SK-N-SH (cell line): ENCODE measurements around the gene FOXM1. TPM values are rescaled to one million over a fixed set of nuclear protein-coding genes. Genes with fewer than 3 reads are reported as not detected.

ENCODE experiments used
- CTCF ChIA-PET: fragments of 300-600, 350-600 bp; formaldehyde crosslinking; extraction: SDS; loops from one replicate; lab custom pipeline; 2021; lab: Yijun Ruan, JAX
- POLR2A ChIA-PET: fragments of 350-600 bp; sonication (Branson Sonifier 250); formaldehyde crosslinking; extraction: SDS; loops from one replicate; lab custom pipeline; 2020; ENCODE audit warnings: antibody characterized with exemption, inconsistent platforms; lab: Yijun Ruan, JAX
- DNase-seq: peaks from one replicate; pipeline ENCODE4 v3.0.0; 2012
- H2AFZ ChIP-seq: fragments of 200-600 bp; sonication (generic); 2 replicates; pipeline ENCODE4 v1.8.1; 2016; ENCODE audit warnings: antibody characterized with exemption, mild to moderate bottlenecking, low read depth
- H3F3A ChIP-seq: fragments of 200-600 bp; sonication (generic); replicated peaks from 2 replicates; pipeline ENCODE3; 2016; ENCODE audit warnings: antibody characterized with exemption, mild to moderate bottlenecking; ENCODE audit not compliant: insufficient read depth
- H3K27ac ChIP-seq, 2 experiments: fragments of 200-500 bp in 1 of 2; fragments of 200-600 bp in 1 of 2; sonication (Bioruptor generic) in 1 of 2; sonication (generic), shearing (Covaris generic) in 1 of 2; 2 replicates each; pipeline versions ENCODE4 v1.5.1 to v1.6.1; 2014 to 2016; ENCODE audit warnings: low read depth in 2 of 2, inconsistent platforms in 1 of 2, low read length in 1 of 2, mild to moderate bottlenecking in 1 of 2, mixed read lengths in 1 of 2
- H3K27me3 ChIP-seq: fragments of 200-600 bp; sonication (generic), shearing (Covaris generic); 2 replicates; pipeline ENCODE4 v1.6.1; 2016; ENCODE audit warnings: mixed run types; ENCODE audit not compliant: insufficient read depth
- H3K36me3 ChIP-seq, 2 experiments: fragments of 200-500 bp in 1 of 2; fragments of 200-600 bp in 1 of 2; sonication (Bioruptor generic) in 1 of 2; sonication (generic) in 1 of 2; replicated peaks in 1 of 2; 2 replicates each; pipeline versions ENCODE3 to v1.5.1; 2014 to 2016; ENCODE audit warnings: low read length in 1 of 2, mild to moderate bottlenecking in 1 of 2; ENCODE audit not compliant: insufficient read depth in 2 of 2, control insufficient read depth in 1 of 2
- H3K4me1 ChIP-seq, 2 experiments: fragments of 200-500 bp in 1 of 2; fragments of 200-600 bp in 1 of 2; sonication (Bioruptor generic) in 1 of 2; sonication (generic), shearing (Covaris generic) in 1 of 2; 2 replicates each; pipeline versions ENCODE4 v1.5.1 to v1.6.1; 2014 to 2016; ENCODE audit warnings: low read depth in 1 of 2, low read length in 1 of 2, mixed run types in 1 of 2; ENCODE audit not compliant: insufficient read depth in 2 of 2, control insufficient read depth in 1 of 2
- H3K4me2 ChIP-seq: fragments of 200-600 bp; sonication (generic), shearing (Covaris generic); 2 replicates; pipeline ENCODE4 v1.6.1; 2017; ENCODE audit warnings: mixed run types
- H3K4me3 ChIP-seq, 2 experiments: fragments of 200-500 bp in 1 of 2; fragments of 200-600 bp in 1 of 2; sonication (Bioruptor generic) in 1 of 2; sonication (generic), shearing (Covaris generic) in 1 of 2; 2 replicates each; pipeline versions ENCODE4 v1.5.1 to v1.8.1; 2014 to 2016; ENCODE audit warnings: low read depth in 2 of 2, inconsistent platforms in 1 of 2, low read length in 1 of 2, mild to moderate bottlenecking in 1 of 2, mixed read lengths in 1 of 2, moderate library complexity in 1 of 2
- H3K79me2 ChIP-seq: fragments of 200-600 bp; sonication (generic); 2 replicates; pipeline ENCODE4 v1.8.1; 2017; ENCODE audit warnings: mild to moderate bottlenecking; ENCODE audit not compliant: insufficient read depth
- H3K9ac ChIP-seq: fragments of 200-600 bp; sonication (generic); 2 replicates; pipeline ENCODE4 v1.6.1; 2017; ENCODE audit warnings: mixed run types
- H3K9me2 ChIP-seq: fragments of 200-600 bp; sonication (generic); 2 replicates; pipeline ENCODE4 v1.6.1; 2017; ENCODE audit warnings: mixed run types
- H3K9me3 ChIP-seq: fragments of 200-600 bp; sonication (generic); 2 replicates; pipeline ENCODE4 v1.6.1; 2017; ENCODE audit warnings: mixed run types, mild to moderate bottlenecking, moderate library complexity
- H4K20me1 ChIP-seq: fragments of 200-600 bp; sonication (generic); 2 replicates; pipeline ENCODE4 v1.6.1; 2017; ENCODE audit warnings: mild to moderate bottlenecking, mixed run types; ENCODE audit not compliant: insufficient read depth
- ELF1 ChIP-seq: IDR thresholded peaks from 2 replicates; pipeline ENCODE4 v1.4.0; 2012
- EZH2phosphoT487 ChIP-seq: fragments of 200-600 bp; sonication (generic); IDR thresholded peaks from 2 replicates; pipeline ENCODE4 v1.6.1; 2017; ENCODE audit warnings: low read depth, mixed run types, mild to moderate bottlenecking, antibody characterized with exemption, moderate library complexity, borderline replicate concordance
- FOXJ3 ChIP-seq: sonication (generic); formaldehyde crosslinking; IDR thresholded peaks from 2 replicates; pipeline ENCODE4 v1.5.1; 2020; ENCODE audit warnings: mild to moderate bottlenecking, missing genetic modification reagents
- FOXM1 ChIP-seq: IDR thresholded peaks from 2 replicates; pipeline ENCODE4 v1.4.0; 2012; ENCODE audit warnings: low read depth, mild to moderate bottlenecking
- JUND ChIP-seq: IDR thresholded peaks from 2 replicates; pipeline ENCODE4 v1.4.0; 2012
- MEF2A ChIP-seq: IDR thresholded peaks from 2 replicates; pipeline ENCODE4 v1.4.0; 2012; ENCODE audit warnings: low read depth, borderline replicate concordance
- RAD21 ChIP-seq: IDR thresholded peaks from 2 replicates; pipeline ENCODE4 v1.6.1; 2012; ENCODE audit warnings: mild to moderate bottlenecking, low read length
- RXRA ChIP-seq: IDR thresholded peaks from 2 replicates; pipeline ENCODE4 v1.4.0; 2012; ENCODE audit warnings: low read depth, mild to moderate bottlenecking, borderline replicate concordance
- SIN3A ChIP-seq: IDR thresholded peaks from 2 replicates; pipeline ENCODE4 v1.6.1; 2012; ENCODE audit warnings: low read depth, mild to moderate bottlenecking, low read length, moderate library complexity, borderline replicate concordance
- TAF1 ChIP-seq: IDR thresholded peaks from 2 replicates; pipeline ENCODE4 v1.6.1; 2012; ENCODE audit warnings: low read depth, mild to moderate bottlenecking, low read length, moderate library complexity, borderline replicate concordance
- YY1 ChIP-seq: IDR thresholded peaks from 2 replicates; pipeline ENCODE4 v1.4.0; 2012; ENCODE audit warnings: low read depth, mild to moderate bottlenecking
- WGBS: methylation state at CpG from one replicate; pipeline ENCODE4 v1.1.6; 2017; ENCODE audit warnings: low lambda C conversion rate; 5-methylcytosine and 5-hydroxymethylcytosine counted together
- polyA plus RNA-seq, 3 experiments: library from polyadenylated mRNA; depleted of rRNA; stranded (reverse); fragments of >200 nt; gene quantifications; 2 replicates each; pipeline ENCODE4 v1.2.3, GENCODE V29; 2012
- TF ChIP-seq, protein P1 (sequence below): IDR thresholded peaks from 2 replicates; pipeline ENCODE4 v1.4.0; 2012; ENCODE audit warnings: low read depth
- TF ChIP-seq, protein P2 (sequence below): IDR thresholded peaks from 2 replicates; pipeline ENCODE4 v1.4.0; 2012; ENCODE audit warnings: low read depth, borderline replicate concordance
- TF ChIP-seq, protein P3 (sequence below): IDR thresholded peaks from 2 replicates; pipeline ENCODE4 v1.4.0; 2012; ENCODE audit warnings: low read depth, borderline replicate concordance
- TF ChIP-seq, protein P4 (sequence below): fragments of 150-350 bp; IDR thresholded peaks from 2 replicates; pipeline ENCODE4 v1.6.1; 2016; ENCODE audit warnings: mild to moderate bottlenecking, low read depth, low read length
- TF ChIP-seq, protein P5 (sequence below): fragments of 200-600 bp; sonication (generic); IDR thresholded peaks from 2 replicates; pipeline ENCODE4 v1.6.1; 2017; ENCODE audit warnings: antibody characterized with exemption, mild to moderate bottlenecking, moderate library complexity
- TF ChIP-seq, protein P6 (sequence below): fragments of 150-350 bp; IDR thresholded peaks from 2 replicates; pipeline ENCODE4 v1.6.1; 2017; ENCODE audit warnings: antibody characterized with exemption, low read length, low read depth, borderline replicate concordance

The FOXM1 gene
- polyA plus RNA-seq, 1 of the 3 experiments (the other 2 are of a cell fraction): 29.9 TPM

DNA sequence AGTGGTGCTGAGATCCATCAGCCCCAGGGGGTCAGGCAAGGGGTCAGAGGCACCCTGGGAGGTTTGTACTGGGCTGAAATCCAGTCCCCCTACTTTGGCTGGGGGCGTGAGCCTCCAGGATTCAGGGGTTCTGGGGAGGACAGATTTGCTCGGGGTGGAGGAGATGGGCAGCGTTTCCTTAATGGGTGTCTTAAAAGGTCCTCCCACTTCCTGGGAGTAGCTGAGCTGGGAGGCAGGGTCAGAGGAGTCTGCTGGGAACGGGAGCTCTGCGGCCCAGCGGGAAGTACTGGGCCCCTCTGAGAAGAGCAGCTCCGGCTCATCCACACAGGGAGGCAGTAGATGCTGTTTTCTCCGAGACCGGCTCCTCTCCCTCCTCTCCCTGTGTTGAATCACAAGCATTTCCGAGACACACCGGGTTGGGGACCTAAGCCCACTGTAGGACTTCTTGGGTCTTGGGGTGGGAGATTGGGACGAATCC, 18.0 kb downstream of the FOXM1 start:
- Histone ChIP-seq H3K27ac (no peak overlapping the region), H2AFZ (no peak overlapping the region), H3F3A (peaks cover 9% of the 10 kb centered on the region), H3K4me2 (no peak overlapping the region), H3K4me3 (no peak overlapping the region), H3K4me1 (no peaks in the 10 kb centered on the region), H3K79me2 (no peaks in the 10 kb centered on the region; the same call in 1 of the 2 replicates), H4K20me1 (no peaks in the 10 kb centered on the region), H3K9ac (no peak overlapping the region), H3K9me2 (no peaks in the 10 kb centered on the region), H3K36me3 (peaks cover 4 to 18% of the 10 kb centered on the region in 2 experiments), H3K27me3 (no peaks in the 10 kb centered on the region), H3K9me3 (no peaks in the 10 kb centered on the region)
- WGBS: 100% methylated on average over 2 of the region's 12 CpGs
- CTCF ChIA-PET: interaction anchor here (1.0 to 1.5 kb wide), 2 partner anchors 45 to 85 kb away, joined by 4 to 7 read pairs; no protein-coding TSS in a partner anchor
- no peak for TF ChIP-seq EZH2phosphoT487
- TF ChIP-seq MEF2A: no peak
- TF ChIP-seq RAD21: no peak
- TF ChIP-seq RXRA: no peak
- no peak for TF ChIP-seq SIN3A
- TF ChIP-seq, protein P1, sequence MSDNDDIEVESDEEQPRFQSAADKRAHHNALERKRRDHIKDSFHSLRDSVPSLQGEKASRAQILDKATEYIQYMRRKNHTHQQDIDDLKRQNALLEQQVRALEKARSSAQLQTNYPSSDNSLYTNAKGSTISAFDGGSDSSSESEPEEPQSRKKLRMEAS: no peak
- TF ChIP-seq FOXJ3: no peak
- no peak for TF ChIP-seq FOXM1
- TF ChIP-seq, protein P2, sequence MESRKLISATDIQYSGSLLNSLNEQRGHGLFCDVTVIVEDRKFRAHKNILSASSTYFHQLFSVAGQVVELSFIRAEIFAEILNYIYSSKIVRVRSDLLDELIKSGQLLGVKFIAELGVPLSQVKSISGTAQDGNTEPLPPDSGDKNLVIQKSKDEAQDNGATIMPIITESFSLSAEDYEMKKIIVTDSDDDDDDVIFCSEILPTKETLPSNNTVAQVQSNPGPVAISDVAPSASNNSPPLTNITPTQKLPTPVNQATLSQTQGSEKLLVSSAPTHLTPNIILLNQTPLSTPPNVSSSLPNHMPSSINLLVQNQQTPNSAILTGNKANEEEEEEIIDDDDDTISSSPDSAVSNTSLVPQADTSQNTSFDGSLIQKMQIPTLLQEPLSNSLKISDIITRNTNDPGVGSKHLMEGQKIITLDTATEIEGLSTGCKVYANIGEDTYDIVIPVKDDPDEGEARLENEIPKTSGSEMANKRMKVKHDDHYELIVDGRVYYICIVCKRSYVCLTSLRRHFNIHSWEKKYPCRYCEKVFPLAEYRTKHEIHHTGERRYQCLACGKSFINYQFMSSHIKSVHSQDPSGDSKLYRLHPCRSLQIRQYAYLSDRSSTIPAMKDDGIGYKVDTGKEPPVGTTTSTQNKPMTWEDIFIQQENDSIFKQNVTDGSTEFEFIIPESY: no peak
- no peak for TF ChIP-seq TAF1
- no peak for TF ChIP-seq ELF1
- TF ChIP-seq, protein P3, sequence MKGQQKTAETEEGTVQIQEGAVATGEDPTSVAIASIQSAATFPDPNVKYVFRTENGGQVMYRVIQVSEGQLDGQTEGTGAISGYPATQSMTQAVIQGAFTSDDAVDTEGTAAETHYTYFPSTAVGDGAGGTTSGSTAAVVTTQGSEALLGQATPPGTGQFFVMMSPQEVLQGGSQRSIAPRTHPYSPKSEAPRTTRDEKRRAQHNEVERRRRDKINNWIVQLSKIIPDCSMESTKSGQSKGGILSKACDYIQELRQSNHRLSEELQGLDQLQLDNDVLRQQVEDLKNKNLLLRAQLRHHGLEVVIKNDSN: no peak
- TF ChIP-seq YY1: no peak
- TF ChIP-seq, protein P4, sequence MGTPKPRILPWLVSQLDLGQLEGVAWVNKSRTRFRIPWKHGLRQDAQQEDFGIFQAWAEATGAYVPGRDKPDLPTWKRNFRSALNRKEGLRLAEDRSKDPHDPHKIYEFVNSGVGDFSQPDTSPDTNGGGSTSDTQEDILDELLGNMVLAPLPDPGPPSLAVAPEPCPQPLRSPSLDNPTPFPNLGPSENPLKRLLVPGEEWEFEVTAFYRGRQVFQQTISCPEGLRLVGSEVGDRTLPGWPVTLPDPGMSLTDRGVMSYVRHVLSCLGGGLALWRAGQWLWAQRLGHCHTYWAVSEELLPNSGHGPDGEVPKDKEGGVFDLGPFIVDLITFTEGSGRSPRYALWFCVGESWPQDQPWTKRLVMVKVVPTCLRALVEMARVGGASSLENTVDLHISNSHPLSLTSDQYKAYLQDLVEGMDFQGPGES: no peak
- TF ChIP-seq, protein P5, sequence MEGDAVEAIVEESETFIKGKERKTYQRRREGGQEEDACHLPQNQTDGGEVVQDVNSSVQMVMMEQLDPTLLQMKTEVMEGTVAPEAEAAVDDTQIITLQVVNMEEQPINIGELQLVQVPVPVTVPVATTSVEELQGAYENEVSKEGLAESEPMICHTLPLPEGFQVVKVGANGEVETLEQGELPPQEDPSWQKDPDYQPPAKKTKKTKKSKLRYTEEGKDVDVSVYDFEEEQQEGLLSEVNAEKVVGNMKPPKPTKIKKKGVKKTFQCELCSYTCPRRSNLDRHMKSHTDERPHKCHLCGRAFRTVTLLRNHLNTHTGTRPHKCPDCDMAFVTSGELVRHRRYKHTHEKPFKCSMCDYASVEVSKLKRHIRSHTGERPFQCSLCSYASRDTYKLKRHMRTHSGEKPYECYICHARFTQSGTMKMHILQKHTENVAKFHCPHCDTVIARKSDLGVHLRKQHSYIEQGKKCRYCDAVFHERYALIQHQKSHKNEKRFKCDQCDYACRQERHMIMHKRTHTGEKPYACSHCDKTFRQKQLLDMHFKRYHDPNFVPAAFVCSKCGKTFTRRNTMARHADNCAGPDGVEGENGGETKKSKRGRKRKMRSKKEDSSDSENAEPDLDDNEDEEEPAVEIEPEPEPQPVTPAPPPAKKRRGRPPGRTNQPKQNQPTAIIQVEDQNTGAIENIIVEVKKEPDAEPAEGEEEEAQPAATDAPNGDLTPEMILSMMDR: no peak
- TF ChIP-seq, protein P6, sequence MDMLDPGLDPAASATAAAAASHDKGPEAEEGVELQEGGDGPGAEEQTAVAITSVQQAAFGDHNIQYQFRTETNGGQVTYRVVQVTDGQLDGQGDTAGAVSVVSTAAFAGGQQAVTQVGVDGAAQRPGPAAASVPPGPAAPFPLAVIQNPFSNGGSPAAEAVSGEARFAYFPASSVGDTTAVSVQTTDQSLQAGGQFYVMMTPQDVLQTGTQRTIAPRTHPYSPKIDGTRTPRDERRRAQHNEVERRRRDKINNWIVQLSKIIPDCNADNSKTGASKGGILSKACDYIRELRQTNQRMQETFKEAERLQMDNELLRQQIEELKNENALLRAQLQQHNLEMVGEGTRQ: no peak
- no peak for TF ChIP-seq JUND
- POLR2A ChIA-PET: no interaction called here
- no peak for DNase-seq
